CD4-positive, alpha-beta T cell treated with Interleukin-21 for 1 hour (primary cell): Measurements from ENCODE around the gene METTL17.
A peak's percentile ranks its signal among the peaks of the same experiment; 100 is the strongest.
"Not testable (repeated sequence)": the region's sequence is repeated elsewhere in the genome, so short reads cannot be mapped to it uniquely, and the experiment has no call there.

Experiments used
- DNase-seq: peaks from one replicate; pipeline ENCODE4 v3.0.0-alpha.2; 2020

Gene METTL17, protein sequence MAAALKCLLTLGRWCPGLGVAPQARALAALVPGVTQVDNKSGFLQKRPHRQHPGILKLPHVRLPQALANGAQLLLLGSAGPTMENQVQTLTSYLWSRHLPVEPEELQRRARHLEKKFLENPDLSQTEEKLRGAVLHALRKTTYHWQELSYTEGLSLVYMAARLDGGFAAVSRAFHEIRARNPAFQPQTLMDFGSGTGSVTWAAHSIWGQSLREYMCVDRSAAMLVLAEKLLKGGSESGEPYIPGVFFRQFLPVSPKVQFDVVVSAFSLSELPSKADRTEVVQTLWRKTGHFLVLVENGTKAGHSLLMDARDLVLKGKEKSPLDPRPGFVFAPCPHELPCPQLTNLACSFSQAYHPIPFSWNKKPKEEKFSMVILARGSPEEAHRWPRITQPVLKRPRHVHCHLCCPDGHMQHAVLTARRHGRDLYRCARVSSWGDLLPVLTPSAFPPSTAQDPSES

GRCh38 chr14:20989787-20990600 lies at the start of gene METTL17:
TSS of gene METTL17 (plus strand) at chr14:20989980. CDS start at chr14:20990003, 23 bp downstream.
- peak; percentile 91 for DNase-seq

GRCh38 chr14:20945146-20945545 lies 44.6 kb upstream of the METTL17 start:
- DNase-seq: not testable (repeated sequence)

DNA sequence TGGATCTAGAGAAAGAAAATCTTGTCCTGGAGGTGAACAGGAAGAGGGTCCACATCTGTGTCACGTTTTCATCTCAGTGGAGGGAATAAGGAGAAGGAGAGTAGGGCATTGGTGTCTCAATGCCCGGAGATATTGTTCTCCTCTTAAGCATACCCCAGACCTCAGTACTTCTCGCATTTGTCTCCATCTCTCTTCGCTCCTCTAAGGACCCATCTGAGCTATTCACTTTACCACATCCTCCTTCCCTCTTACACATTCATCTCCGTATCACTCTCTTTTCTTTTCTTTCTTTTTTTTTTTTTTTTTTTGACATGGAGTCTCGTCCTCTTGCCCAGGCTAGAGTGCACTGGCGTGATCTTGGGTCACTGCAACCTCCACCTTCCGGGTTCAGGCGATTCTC lies 43.1 kb upstream of the METTL17 start:
- not testable (repeated sequence) for DNase-seq

GRCh38 chr14:20954736-20955537 lies 34.8 kb upstream of the METTL17 start, which contains the start of gene RNASE2:
TSS of gene RNASE2 (plus strand) at chr14:20955487. CDS start at chr14:20955772, 285 bp downstream.
- DNase-seq: not testable (repeated sequence)

DNA sequence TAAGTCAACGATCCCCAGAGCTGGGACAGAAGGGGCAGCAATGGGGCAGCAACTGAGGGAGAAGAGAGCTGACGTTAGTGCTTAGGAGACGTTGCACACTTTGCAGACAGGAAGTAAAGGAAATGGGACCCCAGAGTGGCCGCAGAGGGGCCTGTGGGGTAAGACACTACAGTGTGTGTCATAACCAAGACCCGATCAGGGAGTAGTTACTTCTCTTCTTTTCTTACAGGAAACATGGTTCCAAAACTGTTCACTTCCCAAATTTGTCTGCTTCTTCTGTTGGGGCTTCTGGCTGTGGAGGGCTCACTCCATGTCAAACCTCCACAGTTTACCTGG lies 34.3 kb upstream of the METTL17 start:
- DNase-seq: not testable (repeated sequence)

GRCh38 chr14:20956376-20956976 lies 33.3 kb upstream of the METTL17 start:
- peak; percentile 11 for DNase-seq

GRCh38 chr14:20958946-20959345 lies 30.8 kb upstream of the METTL17 start:
- DNase-seq: not testable (repeated sequence)

GRCh38 chr14:20969336-20969735 lies 20.4 kb upstream of the METTL17 start:
- no peak for DNase-seq

- no peak for DNase-seq
Measured at GRCh38 chr14:20970647-20970982, 19.2 kb upstream of the METTL17 start.

DNA sequence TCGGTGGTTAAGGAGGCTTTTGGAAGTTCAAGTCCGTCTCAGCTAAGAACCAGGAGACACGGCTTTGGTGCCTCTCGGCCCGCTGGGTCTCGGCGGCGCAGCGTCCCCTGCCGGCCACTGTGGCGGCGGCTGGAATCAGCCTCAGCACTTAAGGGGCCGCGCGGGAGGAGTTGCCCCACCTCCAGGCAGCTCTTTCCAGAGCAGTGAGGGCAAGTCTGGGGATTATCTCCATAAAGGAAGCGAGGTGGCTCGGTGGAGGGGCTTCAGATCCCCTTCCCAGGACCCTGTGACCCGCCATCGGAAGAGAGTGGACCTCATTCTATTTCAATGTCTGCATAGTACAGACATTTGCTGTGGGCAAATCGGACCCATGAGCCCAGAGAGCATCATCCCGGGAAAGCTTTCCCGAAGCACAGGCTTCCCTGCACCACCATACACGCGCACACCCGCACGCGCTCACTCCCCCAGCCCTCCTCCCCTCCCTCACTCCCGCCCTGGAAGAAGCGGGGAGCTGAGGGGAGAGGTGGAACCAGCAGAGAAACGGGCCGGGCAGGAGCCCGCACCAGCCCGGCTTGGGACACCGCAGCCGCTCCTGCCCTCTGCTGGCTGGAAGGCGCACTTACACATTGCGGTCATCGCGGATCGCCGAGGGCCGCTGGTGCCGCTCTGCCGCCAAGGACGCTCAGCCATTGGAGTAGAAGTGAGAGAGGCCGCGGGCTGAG lies 18.6 kb upstream of the METTL17 start:
- DNase-seq: peak; percentile 82

DNA sequence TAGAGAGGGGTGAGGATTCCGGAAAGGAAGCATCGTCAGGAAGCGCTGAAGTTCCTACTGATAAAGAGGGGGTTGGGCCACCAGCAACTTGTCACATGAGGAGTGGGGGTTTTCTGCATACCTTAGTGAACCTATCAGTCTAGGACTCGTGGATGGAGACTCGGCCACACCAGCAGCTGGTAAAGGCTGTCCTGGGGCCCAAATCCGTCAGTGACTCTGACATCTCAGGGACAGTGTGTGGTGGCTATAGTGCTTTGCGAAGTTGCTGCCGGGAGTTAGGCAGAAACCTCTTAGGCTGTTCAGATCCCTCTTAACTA lies 18.1 kb upstream of the METTL17 start:
- no peak for DNase-seq

DNA sequence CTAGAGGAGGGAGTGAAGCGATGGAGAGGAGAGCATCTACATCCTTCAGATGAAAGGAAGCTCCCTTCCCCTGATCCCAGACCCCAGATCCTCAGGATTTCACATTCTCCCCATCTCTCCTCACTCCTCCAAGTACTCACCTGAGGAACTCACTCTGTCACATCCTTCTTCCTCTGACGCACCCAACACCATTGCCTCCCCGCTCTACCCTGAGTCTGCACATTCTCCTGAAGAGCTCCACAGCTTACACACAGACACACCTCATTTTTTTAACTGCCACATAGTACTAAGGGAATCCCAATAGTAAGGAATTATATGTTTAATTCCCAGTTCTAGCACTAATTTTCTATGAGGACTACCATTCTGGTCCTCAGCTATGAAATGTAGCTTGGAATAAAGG lies 16.3 kb upstream of the METTL17 start:
- no peak for DNase-seq

DNA sequence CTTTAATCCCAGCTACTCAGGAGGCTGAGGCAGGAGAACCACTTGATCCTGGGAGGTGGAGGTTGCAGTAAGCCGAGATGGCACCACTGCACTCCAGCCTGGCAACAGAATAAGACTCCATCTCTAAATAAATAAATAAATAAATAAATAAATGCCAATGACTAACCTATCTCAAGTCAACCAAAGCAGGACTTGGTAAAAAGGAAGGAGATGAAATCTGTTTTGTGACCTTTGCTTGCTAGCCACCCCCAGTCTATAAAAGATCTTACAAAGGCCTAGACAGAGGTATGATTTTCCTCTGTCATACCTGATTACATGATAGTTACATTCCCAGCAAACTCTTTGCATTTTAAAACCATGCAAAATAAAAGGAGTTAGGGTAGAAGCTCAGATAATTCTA lies 13.5 kb upstream of the METTL17 start:
- DNase-seq: no peak

GRCh38 chr14:20978687-20979086 lies 11.1 kb upstream of the METTL17 start:
- no peak for DNase-seq

DNA sequence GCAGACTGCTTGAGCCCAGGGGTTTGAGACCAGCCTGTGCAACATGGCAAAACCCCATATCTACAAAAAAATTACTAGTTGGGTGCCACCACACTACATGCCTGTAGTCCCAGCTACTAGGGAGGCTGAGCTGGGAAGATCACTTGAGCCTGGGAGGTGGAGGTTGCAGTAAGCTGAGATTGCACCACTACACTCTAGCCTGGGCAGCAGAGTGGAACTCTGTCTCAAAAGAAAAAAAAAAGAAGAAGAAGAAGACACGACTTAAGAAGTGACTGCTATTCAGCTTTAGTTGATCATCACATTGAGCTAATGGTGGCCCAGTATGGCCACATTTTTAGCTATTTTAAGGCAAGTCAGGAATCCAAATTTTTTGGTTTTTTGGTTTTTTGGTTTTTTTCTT lies 8.9 kb upstream of the METTL17 start:
- DNase-seq: no peak

- no peak for DNase-seq
Measured at GRCh38 chr14:20982646-20983369, 7.0 kb upstream of the METTL17 start.

DNA sequence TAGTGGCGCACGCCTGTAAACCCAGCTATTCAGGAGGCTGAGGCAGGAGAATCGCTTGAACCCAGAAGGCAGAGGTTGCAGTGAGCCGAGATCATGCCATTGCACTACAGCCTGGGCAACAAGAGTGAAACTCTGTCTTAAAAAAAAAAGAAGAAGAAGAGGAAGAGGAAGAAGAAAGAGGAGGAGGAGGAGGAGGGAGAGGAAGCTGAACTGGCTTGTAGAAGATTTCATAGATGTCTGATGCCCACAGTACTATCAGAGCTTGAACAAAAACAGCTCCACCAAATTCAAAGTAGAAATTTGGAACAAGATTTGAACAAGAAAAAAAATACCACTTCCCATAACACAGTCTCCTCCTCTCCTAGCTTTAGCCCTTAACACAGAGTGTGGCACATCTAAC lies 4.1 kb upstream of the METTL17 start:
- not testable (repeated sequence) for DNase-seq

DNA sequence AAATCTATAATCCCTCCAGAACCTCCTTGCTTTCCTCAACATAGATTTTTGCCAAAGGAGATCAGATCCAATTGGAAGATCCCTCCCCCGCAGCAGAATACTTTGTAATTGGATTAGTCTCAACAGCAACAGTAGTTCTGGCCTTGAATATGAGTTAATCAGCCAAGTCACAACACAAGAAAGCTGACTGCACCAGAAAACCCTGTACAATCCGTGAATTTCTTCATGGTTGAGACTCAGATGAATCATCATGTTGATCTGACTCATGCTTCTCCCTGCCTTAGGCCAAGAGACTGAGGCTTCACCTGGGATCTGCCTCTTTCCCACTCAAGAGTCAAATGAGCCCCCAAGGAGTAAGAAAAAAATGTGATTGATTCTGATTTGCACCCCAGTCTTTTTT lies 3.0 kb upstream of the METTL17 start:
- no peak for DNase-seq

GRCh38 chr14:20988717-20989470 lies 886 bp upstream of the METTL17 start:
- no peak for DNase-seq

DNA sequence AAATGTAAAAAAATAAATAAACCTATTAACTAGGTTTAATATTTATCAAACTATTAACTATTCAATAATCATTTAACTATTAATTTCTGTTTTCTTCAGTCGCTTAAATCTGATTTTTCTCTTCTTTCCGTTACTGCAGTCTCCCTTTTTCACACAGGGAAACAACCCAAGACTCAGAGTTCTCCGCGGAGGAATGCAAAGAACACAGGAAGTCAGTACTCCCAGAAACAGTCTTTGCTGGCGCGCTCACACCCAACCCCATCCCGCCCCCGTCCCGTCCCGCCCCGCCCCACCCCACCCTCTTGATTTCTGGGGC lies 351 bp upstream of the METTL17 start:
- no peak for DNase-seq

- DNase-seq: no peak
Measured at GRCh38 chr14:20996521-20996920, 6.7 kb downstream of the METTL17 start.
